SHP77 treated with DMSO at 0.1 percent for 48 hours (cell line): ENCODE data around the gene ULBP2.
"Not testable (repeated sequence)": the region's sequence is repeated elsewhere in the genome, so short reads cannot be mapped to it uniquely, and the experiment has no call there.

ENCODE experiments used
- DNase-seq: peaks from one replicate; lab custom pipeline; 2025; lab: John Stamatoyannopoulos, UW

Gene ULBP2

DNA sequence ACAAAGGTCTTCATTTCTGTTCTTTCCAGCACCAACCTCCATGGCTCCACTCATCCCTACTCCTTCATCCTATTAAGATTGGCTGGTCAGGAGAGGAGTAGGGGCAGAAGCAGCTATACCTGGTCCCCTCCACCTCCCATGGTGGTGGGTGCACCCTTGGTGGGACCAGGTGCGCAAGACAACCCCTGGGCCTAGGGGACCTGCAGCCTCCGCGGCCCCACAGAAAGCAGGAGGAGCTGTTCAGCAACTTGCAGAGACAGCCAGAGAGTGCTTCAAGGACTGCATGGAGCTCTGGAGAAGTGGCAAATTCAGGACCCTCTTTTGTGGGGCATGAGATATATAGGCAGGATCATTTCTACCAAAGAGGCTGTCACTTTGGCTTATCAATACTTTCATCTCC lies 9.8 kb downstream of the ULBP2 start:
- DNase-seq = no peak

DNA sequence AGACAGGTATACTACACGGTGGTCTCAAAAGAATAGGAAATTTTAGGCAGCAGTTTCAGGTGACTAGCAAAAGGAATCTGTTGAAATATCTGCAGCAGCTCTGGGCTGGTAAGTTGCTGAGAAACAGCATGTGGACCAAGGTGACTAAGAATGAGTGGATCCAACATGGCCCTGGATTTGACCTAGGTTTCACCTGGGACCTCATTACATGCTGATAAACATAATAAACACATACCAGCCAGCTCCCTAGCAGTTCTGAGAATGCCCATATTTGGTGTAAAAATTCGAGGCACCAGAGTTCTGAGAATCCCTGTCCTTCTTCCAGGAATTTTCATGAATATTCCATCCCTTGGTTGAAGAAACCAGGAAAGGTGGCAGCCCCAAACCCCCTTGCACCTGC lies 11.6 kb downstream of the ULBP2 start:
- not testable (repeated sequence) for DNase-seq

DNA sequence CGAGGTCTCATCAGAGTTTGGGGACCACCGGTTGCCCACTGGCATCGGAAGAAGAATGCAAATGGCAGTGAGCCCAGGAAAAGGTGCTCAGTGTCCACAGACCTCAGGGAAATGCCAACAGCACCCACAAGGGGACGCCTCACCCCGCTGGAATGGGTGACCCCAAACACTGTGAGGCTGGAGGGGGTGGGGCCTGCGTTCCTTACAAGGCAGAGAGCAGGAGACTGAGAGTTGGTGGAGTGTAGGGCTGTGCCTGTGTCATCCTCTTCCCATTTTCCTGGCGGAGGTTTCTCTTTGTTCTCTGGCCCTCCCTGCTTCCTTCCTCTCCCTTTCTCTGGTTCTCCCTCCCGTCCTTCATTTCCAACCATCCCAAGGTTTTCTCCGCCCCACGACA lies 12.1 kb downstream of the ULBP2 start:
- DNase-seq = not testable (repeated sequence)

DNA sequence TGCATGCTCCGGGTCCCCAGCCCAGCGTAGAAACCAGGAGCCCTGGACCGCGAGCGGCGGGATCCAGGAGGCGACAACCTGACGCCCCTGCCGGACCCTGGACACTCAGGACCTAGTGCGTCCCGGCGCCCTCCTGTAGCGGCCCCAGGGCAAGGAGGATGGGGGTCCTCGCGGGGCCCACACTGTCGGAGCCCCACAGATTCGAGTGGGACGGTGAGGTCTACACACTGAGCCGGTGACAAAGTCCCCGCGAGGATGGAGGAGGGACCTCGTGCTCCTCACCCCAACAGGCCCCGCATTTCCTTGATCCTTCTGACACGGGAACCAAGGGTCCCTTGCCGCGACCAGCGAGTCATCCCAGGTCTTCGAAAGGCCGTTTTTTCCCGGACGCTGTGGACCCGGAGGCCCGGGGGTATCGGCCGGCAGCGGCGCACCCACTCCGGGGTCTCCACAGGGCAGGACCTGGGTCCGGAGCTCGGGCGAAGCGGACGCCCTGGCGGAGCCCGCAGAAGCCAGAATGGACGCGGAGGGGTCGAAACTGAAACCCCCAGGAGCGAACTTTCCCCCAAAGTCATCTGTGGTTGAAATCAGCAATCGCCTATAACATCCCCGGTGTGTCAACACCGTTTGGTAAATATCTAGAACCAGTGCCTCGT lies 12.6 kb downstream of the ULBP2 start:
- not testable (repeated sequence) for DNase-seq

DNA sequence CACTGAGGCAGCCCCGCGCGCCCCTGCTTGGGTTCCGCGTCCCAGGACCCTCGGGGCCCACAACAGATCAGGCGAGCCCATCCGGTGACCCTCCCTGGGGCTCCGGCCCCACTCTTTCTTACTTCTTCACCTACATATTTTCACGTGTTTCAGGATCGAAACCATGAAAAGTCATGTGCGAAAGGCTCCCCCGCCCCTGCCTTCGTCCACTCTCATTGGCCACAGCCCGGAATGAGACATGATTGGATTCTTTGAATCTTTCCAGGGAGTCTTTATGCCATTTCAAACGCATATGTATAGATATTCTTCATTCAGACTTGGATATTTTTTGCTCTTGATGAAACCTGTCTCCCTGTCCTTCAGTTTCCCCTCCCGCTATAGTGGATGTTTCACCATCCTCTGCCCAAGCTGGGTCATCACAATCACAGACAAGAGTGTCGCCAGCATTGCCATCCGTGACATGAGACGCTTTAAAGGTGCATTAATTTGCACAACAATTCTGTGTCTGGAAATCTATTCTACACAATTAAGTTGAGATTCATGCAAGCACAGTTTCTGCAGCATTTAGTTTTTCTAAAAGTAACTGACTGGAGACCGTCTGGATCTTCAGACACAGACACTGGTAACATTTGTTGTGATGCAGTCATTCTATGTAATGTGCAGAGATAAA lies 13.3 kb downstream of the ULBP2 start:
- DNase-seq = not testable (repeated sequence)

DNA sequence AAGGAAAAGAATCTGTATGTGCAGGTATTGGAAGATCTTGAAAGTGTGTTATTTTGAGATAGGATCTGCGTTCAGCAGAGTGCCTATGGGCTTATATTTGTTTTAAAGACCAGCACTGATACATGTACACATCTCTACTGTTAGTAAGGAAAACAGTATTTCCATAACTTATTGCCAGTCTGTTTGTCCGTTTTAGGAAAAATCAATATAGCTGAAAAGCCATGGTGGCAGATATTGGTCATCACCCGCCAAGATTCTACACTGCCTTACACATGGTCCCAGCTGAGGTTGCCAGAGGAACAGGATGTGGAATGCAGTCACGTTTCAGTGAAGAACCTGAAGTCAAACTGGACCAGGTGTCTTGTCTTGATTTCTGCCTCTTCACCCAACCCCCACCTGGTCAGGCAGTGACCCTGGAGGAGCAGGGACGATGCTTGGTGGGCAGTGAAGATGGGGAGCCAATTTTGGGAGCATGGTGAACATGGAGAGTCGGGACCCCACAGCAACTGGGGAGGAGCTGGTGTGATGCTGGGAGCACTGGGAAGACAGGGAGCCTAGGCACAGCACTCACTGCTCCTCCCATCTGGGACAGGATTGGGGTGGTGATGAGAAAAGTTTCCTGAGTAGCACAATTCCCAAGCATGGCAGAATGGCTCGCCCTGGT lies 14.0 kb downstream of the ULBP2 start:
- not testable (repeated sequence) for DNase-seq

DNA sequence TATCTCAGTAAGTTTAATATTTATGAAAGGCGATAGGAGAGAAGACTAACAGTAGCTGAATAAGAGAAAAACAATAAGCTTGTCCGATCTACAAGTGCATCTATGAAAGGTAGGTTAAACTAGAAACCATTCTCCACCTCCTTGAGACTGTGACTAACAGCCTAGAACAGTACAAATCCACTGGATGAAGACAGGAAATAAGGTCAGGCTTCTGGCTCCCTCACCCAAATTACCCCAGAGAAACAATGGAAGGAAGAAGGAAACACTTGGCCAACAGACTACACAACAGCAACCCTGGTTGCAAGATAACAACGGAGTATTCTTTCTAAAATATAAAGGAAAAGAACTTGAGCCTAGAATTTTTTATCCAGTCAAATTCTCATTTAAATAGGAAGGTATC lies 16.3 kb downstream of the ULBP2 start:
- not testable (repeated sequence) for DNase-seq

DNA sequence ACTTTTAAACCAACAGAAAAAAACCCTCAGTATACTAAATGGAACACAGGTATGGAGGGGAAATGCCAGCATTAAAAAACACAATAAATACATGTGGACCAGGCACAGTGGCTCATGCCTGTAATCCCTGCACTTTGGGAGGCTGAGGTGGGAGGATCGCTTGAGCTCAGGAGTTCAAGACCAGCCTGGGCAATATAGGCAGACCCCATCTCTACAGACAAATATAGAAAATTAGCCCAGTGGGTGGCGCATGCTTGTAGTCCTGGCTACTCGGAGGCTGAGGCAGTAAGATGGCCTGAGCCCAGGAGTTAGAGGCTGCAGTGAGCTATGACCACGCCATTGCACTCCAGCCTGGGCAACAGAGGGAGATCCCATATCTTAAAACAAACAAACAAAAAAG lies 18.0 kb downstream of the ULBP2 start:
- DNase-seq = not testable (repeated sequence)

DNA sequence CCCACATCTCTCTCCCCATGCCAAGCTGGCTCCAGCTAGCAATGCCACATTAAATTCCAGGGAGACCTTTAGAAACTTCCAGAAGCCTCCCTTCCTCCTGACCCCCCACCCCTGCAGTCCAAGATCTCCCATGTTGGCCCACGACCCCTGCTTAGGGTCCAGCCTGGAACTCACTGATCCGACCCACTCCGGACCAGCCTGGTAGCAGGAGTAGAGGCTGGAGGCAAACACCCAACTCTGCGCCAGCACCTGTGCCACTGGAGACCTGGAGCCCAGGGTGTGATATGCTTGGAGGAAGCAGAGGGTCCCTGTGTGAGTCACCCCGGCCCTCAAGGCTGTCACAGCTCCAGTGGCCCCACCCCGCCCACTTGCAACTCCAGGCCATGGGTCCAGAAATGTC lies 18.7 kb downstream of the ULBP2 start:
- no peak for DNase-seq

DNA sequence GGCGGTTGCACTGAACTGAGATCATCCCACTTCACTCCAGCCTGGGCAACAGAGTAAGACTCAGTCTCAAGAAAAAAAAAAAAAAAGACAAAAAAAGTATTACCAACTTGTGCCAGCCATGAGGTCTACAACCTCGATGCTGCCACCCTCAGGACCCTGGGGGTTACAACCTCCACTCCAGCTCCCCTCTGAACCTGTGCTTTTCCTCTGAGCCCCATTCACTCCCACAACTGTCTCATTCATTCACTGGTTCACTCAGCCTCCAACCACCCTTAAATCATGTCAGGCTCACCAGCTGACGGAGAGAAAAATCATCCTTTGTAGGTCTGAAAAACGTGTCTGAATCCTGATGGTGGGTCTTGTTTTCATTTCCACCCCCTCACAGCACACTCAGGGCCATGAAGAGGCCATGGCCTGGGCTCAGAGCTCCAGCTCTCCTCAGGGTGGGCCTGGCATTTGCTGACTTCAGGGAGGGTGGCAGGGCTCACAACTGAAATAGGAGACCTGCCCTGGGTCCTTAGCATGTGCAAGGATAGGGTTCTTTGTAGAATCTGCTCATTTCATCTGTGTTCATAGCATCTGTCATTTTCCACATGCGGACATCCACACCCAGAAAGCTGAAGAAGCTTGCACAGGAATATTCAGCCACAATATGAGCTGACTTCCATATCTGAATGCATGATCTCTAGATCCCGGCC lies 20.1 kb downstream of the ULBP2 start:
- no peak for DNase-seq

DNA sequence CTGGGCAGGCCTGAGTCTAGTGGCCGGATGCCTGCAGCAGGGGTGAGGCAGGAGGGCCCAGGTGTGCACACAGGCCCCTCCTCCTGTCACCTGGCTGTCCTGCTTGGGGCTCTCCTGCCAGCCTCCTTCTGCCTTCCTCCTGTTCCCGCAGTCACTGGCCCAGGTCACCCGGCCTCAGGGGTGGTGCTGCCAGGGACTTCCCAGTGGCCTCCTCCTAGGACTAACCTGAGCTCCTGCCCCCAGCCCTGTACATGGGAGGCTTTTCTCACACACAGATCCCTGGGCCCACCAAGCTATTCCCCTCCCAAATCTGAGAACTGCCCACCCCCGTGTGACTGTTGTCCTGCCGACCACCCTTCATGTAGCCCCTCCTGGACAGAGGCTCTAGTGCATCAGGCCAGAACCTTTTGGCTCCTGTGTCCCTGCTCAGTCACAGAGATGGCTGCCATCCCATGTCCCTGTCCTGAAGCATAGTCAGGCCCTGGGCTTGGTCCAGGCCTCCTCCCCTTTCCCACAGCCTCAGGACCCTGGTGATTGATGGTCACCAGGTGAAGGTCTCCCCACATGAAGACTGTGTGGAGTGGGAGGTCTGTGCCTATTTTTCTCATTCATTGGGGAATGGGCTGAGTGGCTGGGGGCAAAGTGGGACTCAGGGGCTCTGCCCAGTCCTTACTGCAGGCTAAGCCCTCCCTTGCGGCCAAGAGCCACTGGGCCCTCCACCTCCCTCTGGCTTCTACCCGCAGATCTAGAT lies 20.8 kb downstream of the ULBP2 start:
- no peak for DNase-seq

DNA sequence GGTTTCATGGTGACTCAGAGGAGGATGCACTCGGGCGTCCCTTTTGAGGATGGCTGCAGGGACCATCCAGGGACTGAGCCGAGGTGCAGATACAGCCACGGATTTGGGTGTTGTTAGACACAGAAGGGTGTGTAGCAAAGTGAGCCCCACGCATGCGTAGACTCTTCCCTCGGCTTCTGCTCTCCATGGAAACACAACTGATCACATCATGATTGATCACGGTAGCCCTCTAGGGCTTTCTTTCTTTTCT lies 21.3 kb downstream of the ULBP2 start:
- DNase-seq = no peak

DNA sequence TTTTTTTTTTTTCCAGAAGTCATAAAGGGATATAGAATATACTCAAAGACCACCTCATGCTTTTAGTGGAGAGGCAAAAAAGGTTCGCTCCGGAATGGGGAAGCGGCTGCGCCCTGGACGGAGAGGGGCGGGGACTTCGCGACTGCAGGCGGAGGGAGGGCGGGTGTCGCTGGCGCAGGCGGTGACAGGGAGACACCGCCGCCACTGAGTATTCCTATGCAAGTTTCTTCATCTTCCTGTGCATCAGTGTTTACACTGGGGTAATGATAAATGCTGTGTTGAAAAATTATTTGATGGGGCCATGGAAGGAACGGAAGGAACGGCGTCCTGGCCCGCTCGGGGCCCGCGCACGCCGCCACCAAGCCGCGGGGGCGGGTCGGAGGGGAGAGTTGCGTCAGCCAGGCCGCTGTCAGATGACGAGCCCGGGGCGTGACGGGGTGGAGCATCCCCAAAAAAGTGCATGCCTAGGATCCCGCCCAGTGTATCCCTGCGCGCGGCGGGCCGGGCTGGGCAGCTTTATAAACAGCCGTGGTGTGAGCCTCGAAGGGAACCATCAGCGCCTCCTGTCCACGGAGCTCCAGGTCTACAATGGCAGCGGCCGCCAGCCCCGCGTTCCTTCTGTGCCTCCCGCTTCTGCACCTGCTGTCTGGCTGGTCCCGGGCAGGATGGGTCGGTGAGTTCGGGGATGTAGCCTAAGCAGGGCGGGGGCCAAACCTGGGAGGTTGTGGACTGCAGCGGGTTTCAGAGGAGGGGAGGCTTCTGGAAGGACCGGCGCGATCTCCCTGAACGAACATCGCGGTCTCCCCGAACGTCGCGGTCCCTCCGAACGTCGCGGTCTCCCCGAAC lies 21.9 kb downstream of the ULBP2 start, which contains the start of gene ULBP1:
Gene ULBP1, plus strand, starts transcription at position 482 of the 846 bp plus-strand sequence. Its CDS starts 107 bp downstream, at position 589.
- no peak for DNase-seq

DNA sequence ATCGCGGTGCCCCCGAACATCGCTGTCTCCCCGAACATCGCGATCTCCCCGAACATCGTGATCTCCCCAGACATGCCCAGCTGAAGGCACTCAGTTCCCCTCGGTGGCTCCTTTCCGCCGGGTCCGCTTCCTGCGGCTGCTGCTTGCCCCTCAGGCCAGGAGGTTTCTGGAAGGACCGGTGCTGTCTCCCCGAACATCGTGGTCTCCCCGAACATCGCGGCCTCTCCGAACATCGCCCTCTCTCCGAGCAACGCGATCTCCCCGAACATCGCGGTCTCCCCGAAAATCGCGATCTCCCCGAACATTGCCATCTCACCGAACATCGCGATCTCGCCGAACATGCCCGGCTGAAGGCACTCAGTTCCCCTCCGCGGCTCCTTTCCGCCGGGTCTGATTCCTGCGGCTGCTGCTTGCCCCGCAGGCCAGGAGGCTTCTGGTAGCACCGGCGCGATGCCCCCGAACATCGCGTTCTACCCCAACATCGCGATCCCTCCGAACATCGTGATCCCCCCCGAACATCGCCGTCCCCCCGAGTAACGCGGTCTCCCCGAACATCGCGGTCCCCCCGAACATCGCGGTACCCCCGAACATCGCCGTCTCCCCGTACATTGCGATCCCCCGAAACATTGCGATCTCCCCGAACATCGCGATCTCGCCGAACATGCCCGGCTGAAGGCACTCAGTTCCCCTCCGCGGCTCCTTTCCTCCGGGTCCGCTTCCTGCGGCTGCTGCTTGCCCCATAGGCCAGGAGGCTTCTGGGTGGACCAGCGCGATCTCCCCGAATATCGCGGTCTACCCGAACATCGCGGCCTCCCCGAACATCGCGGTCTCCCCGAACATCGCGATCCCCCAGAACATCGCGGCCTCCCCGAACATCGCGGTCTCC lies 22.7 kb downstream of the ULBP2 start:
- DNase-seq = no peak

DNA sequence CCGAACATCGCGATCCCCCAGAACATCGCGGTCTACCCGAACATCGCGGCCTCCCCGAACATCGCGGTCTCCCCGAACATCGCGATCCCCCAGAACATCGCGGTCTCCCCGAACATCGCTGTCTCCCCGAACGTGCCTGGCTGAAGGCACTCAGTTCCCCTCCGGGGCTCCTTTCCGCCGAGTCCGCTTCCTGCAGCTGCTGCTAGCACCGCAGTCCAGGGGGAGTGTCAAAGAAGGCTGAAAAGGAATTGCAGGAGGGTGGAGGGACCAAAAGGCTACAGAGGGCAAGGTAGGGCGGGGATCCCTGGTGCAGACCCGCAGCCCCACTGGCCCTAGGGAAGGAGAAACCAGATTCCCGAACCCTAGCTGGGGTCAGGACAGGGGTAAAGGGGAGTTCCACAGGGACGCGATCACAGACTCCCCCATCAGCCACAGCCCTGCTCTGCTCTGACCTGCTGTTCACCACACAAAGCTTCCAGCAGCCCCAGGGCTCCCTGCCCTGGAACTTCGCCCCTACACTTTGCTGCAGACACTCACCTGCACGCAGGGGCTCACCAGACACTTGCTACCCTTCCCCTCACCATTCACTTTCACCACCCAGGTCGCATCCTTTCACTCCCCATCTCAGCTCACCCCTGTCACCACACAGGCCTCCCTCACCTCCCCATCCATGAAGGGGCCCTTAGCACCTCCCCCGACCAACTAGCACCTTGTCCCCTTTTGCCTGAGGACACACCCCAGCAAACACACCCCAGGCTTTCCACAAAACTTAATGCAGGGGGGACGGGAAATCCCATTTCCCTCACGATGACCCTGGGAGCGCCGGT lies 23.6 kb downstream of the ULBP2 start:
- no peak for DNase-seq

DNA sequence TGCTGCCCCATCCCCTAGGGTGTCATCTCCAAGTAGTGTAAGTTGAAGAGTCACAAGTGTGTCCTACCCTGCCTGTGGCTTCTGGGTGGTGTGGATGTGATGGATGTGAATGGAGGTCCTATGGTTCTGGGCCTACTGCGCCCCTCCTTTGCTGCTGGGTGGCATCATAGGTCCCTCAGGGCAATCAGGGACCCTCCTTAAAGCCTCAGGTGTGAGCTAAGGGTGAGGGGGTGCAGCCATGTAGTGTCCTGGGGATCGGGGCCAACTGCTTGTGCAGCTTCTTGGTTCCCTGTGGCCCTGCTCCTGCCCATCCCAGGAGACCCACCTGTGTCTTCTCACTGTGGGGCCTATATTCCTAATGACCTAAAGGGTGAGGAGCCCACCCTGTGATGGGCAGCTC lies 24.5 kb downstream of the ULBP2 start:
- not testable (repeated sequence) for DNase-seq

DNA sequence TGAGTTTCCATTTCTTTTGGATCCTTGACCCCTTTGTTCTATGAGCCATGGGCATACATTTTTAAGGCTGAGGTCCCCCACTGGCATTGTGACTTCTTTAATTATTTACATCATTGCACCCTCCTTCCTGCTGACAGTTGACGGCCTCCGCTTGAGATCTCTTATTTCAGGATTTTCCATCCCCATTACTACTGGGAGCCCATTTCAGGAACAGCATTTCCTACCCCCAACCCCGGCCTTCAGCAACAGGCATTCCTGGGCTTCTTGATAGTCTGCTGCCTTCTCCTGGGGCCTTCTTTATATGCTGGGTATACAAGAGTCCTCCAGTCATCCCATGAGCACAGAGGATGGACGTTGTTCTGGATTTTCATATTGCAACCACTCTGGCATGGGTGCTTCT lies 25.8 kb downstream of the ULBP2 start:
- DNase-seq = no peak

DNA sequence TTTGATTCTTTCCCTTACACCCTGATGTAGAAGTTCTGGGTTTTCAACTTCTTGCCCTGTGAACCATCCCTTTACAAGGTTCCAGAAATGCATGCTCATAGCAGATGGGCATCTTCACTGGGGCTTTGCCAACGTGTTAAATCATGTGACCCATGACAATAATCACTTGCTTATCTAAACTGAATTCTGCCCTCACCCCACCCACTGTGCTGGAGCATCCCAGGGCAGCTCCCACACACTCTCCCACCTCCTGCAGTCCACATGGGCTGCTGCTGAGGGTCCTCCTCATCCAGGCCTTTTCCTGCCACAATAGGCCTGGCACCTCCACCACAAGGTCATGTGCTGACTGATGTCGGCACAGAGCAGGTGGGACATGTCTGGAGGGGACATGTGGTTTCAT lies 26.2 kb downstream of the ULBP2 start:
- DNase-seq = not testable (repeated sequence)

DNA sequence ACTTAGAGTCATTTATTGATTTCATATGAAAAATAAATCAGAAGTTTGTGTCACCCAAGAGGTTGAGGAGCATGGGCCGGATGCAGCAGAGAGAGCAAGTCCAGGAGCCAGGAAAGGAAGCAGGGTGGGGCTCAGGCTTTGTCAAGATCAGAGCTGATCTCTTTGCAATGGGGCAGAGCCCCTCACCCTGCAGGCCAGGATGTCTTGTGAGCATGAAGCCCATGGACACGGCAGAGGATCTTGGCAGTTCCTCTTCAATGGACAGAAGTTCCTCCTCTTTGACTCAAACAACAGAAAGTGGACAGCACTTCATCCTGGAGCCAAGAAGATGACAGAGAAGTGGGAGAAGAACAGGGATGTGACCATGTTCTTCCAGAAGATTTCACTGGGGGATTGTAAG lies 27.1 kb downstream of the ULBP2 start:
- not testable (repeated sequence) for DNase-seq
